Panc1 (cell line): ENCODE measurements around the gene SERTAD1.

Experiments
- CTCF ChIP-seq: fragments of 450-650 bp; IDR thresholded peaks from 2 replicates; pipeline ENCODE4 v1.5.1; 2017; ENCODE audit warnings: mild to moderate bottlenecking
- POLR2AphosphoS5 ChIP-seq: IDR thresholded peaks from 2 replicates; pipeline ENCODE4 v1.6.1; 2012; ENCODE audit warnings: mild to moderate bottlenecking, low read depth, low read length, moderate library complexity

DNA sequence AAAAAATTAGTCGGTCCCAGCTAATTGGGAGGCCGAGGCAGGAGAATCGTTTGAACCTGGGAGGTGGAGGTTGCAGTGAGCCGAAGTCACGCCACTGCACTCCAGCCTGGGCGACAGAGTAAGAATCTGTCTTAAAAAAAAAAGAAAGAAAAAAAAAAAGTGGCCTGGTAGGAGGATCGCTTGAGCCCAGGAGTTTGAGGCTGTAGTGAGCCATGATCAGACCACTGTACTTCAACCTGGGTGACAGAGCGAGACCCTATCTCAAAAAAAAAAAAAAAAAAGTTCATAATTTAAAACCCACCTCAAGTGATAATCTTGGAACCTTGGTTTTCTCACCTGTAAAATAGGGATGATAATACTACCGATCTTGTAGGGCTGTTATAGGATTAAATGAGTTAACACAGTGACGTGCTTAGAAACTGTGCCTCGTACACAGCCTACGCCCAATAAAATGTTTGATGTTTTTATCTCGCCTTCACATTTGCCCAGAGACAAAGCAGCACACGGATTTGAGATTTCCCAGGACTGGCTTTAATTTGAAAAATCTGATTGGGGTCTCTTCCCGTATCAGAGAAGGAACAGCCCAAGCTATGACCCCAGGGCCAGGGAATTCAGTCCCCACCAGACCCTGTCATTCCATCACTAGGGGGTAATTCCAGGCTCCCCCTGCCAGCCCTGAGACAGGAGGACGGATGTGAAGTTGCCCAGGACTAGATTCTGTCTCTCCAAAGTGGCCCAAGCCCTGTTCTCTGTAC lies 3.6 kb downstream of the SERTAD1 start:
- TF ChIP-seq CTCF = no peak
- TF ChIP-seq POLR2AphosphoS5 = no peak
